IPS-11a (cell line): ENCODE measurements around the gene PLB1.
"Not testable (repeated sequence)": the region's sequence is repeated elsewhere in the genome, so short reads cannot be mapped to it uniquely, and the experiment has no call there.

ENCODE experiments used
- H3K4me3 ChIP-seq: one replicate; pipeline ENCODE4 v1.5.1; 2013; ENCODE audit warnings: low read depth, low read length, control low read depth

The PLB1 gene

DNA sequence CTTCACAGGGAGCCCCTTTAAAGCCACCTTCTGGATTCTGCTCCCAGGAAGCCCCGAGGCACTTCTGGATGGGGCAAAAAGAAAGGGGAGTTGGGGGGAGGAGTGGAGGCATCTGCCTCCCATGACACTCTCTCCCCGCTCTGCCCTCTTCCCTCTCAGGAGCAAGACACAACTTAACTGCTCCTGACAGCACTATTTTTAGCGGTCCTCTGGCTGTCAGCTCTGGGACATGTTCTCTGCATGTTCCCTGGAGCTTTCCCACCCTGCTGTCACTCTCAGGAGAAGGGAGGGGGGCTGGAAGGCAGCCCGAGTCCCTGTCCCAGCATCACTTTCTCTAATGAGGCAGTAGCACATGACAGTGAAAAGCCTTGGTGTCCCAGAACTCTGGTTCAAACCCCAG, 32.3 kb downstream of the PLB1 start:
- H3K4me3 ChIP-seq: no peak overlapping the region

DNA sequence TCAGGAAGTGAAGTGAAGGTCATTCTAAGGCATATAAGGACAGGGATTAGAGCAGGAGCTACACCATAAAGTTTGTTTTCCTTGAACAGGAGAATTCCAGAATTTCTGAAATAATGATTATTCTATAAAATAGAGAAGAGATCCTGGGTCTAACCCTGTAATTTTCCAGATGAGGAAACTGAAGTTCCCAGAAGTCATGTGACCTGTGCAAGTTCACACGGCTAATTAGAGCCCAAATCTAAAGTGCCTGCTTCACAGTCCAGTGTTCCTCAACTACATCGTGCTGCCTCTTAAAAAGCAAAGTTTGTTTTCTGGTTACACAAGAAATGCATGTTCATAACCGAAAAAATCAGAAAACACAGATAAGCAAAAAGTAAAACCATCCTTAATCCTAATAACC, 34.9 kb downstream of the PLB1 start:
- no peak overlapping the region for H3K4me3 ChIP-seq

DNA sequence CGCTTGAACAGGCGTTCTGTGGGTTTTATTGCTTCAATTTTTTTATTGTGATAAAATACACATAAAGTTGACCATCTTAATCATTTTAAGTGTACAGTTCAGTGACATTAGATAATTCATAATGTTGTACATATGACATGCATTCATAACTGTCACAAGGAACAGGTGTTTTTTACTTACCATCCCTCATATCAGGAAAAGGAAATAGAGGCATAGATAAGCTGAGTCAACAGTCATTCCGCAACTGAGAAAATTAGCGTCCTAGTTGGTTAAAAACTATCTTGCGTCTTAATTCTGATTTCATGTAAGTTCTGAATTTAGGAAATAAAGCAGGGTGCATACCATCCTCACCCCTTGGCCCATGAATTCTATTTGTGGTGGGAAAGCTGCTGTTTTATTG, 36.5 kb downstream of the PLB1 start:
- H3K4me3 ChIP-seq: no peak overlapping the region

DNA sequence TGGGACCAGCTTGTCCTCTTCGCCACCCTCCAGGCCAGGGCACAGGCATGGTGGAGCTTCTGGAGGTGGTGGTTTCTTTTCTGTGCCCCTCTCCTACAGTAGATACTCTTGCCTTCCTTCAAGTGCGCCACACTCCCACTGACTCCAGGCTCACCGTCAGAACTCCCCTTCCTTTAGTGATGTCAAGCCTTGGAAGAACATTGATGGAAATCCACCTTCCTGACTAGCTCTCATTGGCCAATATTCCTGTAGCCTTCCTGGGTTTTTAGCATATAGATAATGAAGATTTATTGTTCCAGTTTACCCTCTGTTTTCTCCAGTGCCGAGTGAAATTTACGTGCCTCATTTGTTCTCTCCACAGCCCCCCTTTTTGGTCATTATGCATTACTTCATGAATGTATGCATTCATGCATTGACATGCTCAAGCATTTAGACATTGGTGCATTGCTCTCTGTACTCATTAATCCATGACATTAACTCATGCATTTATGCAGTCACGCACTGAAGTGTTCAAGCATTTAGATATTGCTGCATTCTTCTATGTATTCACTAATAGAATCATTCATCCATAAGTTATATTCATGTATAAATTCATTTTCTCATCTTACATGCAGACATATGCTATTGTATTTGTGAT, 37.3 kb downstream of the PLB1 start:
- no peak overlapping the region for H3K4me3 ChIP-seq

DNA sequence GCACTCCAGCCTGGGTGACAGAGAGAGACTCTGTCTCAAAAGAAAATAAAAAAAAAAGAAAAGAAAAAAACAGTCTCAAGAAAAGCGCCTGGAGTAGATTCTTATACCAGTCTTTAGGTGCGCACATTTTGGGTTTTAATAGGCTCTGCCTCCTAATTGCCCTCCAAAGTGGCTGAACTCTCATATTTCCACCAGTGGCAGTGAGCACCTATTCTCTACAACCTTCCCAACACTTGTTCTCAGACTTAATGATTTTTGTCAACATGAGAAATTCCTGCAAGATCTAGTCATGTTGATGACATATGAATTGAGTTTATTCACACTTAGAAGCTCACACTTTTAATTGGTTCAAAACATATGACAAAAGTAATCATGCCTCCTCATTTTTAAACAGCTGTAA, 39.0 kb downstream of the PLB1 start:
- H3K4me3 ChIP-seq: no peak overlapping the region

DNA sequence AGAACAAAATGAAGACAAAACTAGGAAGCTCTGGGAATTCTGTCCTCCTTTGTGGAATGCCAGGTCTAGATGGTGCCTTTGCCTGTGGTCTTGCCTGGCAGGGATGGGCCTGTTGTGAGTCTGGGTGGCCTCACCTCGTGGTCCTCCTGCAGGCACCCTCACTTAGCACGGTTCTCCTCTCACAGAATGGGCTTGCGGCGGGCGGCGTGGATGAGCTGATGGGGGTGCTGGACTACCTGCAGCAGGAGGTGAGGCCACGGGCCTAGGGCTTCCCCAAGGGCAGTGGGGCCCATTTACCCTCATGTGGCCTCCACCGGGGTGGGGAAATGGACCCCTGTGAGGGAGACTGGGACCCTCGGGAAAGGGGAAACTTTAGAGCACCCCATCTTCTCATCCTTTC, 42.3 kb downstream of the PLB1 start:
- no peak overlapping the region for H3K4me3 ChIP-seq

DNA sequence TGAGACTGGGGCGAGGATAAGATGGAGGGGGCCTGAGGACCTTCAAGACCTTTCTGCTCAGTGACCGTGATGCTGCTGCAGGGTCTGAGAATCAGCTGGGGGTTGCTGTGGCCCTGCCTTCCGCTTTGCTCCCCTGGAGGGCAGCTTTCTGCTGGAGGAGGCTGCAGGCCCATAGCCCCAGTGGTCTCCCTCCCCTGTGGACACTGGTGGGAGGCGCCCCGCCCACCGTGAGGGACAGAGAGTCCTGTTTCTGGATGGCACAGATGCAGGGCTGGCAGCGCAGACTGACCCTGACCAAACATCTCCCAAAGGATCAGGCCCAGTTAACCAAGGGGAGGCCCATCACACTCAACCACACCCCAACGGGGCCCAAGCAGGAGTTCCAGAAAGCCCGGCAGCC, 42.8 kb downstream of the PLB1 start:
- no peak overlapping the region for H3K4me3 ChIP-seq

DNA sequence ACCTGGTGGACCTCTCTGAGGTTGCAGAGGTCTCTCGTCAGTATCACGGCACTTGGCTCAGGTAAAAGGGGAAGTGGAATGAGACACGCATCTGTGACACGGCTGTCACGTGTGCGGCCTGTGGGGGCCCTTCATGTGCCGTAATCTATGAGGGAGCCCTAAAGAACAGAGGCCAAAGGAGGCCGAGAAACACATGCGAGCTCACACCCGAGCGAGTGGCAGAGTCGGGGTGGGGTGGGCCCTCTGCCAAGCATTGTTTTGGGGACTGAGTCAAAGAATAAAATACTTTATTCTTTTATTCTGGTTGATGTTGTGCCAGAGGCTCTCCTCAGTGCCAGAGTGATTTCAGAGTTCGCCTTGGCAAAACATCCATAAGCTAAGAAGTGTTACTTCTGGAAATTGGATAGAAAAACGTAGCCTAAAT, 43.3 kb downstream of the PLB1 start:
- no peak overlapping the region for H3K4me3 ChIP-seq

DNA sequence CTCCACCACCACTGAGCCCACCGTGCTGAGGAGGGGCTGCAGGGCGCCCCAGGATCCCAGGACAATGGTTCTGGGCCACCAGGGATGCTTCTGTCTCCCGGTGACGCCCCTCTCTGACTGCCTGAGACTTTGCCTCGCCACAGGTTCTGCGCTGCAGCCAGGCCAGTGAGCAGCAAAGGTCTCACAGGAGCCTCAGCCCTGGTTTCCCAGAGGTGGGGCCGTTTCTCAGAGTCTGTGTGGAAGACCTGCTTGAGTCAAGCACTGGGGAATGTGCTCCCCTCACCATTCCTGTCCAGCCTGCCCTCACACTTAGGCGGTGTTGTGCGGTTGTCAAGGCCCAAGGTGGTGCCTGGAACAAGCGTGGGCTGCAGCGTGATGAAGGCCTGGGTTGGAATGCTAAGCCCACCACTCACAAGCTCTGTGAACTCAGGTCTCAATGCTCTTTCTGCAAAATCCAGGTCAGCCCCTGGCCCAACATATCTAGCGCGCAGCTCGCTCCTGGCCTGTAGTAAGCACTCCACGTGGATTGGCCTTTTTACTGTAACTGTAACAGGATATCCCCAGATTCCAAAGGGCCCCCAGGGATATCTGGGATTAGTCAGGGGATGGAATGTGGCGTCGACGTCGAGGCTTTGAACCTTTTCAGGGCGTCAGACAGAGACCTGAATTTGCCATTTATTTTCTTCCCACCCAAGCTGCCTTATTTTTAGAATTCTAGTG, 47.6 kb downstream of the PLB1 start:
- H3K4me3 ChIP-seq: no peak overlapping the region

DNA sequence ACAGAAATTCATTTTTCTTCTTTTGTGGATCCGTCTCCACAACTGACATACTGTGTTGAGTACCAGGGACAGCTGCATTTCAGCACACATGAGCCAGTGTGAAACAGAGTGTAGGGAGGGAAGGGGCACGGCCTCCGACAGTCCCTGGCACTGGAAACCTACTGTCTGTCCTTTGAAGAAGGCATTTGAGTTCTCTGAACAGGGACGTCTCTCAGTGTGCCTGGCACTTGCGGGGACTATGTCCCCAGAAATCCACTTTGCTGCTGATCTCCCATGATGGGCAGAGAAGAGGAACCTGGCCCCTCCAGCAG, 48.1 kb downstream of the PLB1 start:
- no peak overlapping the region for H3K4me3 ChIP-seq

DNA sequence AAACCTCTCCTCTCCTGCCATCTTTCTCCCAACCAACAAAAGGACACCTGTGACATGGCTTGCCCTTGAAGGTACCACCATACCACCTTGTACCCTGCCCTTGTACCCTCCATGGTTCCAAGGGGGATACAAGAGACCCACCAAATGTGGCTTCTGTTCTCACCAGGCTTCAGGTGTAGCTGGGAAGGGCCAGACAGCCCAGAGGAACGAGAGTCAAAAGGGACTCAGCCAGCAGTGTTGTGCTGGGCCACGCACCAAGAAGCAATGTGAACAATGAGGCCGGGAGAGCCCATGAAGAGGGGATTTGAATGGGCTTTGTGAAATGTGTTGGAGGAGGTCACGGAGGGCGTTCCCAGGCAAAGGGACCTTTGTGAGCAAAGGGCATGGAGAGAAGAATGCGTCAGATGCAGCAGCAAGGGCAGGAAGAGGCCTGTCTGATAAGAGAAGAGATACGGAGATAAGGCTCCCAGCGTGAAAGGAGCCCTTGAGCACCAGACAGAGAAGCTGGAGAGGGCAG, 48.6 kb downstream of the PLB1 start:
- H3K4me3 ChIP-seq: no peak overlapping the region

DNA sequence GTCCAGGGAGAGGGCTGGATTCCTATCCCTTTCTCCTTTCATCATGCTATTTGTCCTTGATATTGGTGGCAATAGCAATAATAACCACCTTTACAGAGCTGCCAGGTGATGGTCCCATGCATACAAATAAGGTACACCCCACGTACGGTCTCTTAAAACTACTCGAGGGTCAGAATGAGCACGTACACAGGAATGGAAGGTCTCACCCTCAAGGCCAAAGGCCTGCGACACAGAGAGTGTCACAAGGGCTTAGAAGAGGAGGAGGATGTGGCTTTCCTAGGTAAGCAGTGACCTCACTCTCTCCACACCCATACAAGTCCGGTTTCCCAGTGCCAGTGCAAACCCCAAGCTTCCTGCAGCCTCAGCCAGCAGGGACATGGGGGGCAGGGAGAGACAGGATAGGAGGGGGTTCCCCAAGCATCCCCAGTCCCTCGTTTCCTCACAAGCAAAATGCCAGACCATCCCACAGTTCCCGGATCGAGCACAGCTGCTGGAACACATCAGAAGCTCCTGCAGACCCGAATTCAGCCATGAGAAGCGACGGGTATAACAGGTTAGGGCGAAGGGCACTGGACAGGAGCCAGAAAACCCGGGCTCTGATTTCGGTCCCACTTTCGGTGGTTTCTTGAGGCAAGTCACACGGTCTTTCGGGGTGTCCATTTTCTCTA, 49.2 kb downstream of the PLB1 start:
- no peak overlapping the region for H3K4me3 ChIP-seq

DNA sequence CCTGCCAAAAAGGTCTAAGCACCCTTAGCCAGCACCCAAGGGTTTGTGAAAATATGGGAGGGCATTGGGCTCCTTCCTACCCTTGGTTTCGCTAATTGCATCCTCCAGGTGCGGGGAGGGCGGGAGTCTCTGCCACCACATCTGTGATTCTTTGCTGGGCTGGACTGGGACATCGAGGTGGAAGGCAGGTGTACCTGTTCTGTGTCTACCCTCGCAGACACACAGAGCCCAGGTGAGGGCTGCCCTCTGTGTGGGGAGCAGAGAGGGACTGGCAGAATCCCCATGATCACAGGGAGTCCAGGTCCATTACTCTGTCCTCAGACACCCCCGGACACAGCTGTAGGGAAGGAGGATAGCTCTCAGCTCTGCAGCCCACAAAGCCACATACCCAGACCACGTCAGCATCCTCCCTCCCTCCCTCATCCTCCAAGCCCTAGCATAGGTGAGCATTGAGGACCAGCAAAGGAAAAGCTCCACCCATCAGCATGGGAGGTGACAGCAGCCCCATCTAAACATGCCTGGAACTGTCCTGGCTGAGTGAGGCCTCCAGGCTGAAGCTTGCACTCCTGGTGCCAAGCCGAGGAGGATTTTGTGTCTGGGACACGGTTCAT, 49.8 kb downstream of the PLB1 start:
- H3K4me3 ChIP-seq: no peak overlapping the region

DNA sequence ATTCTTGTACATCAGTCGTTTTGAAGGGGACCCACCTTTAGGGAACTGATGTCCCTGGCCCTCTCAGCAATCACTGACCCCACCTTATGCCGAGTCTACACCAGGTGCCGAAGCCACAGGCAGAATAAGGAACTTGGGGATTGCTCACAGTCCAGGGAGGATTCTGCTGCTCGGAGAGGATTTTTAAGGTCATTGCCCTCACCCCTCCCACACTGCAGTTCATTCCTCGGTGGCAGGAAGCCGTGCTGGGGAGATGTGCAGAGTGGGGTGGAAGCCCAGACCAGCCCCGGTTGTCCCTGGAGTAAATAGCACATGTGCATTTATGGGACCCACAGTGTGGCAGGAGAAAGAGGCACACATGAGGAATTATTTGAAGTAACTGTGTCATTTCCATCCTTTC, 50.4 kb downstream of the PLB1 start:
- H3K4me3 ChIP-seq: no peak overlapping the region

DNA sequence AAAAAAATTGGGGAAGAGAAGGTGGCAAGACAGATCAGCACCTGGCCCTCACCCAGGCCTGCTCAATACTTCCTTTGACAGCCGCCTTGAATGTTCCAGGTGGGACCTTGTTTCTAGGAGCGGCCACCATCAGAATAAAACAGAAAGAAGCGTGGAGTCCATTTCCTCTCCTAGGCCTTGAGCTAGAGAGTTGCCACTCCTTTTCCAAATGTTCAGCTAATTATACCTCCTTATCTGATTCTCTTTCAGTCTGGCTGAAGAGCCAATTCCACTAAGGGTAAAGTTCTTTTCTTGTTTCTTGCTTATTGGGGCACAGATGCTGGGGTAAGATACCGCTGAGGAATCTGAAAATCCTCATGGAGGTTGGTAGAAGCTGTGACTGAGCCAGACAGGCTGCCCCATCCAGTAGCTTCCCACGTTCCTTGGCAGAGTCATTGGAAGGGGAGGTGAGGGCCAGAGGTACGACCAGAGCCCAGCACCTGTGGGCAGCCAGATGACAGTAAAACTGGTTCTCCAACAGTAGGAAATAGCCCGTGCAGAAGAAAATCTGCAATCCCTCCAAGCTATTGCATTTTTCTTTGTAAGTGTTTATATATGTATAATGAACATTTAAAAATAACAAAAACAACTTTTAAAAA, 51.5 kb downstream of the PLB1 start:
- no peak overlapping the region for H3K4me3 ChIP-seq

DNA sequence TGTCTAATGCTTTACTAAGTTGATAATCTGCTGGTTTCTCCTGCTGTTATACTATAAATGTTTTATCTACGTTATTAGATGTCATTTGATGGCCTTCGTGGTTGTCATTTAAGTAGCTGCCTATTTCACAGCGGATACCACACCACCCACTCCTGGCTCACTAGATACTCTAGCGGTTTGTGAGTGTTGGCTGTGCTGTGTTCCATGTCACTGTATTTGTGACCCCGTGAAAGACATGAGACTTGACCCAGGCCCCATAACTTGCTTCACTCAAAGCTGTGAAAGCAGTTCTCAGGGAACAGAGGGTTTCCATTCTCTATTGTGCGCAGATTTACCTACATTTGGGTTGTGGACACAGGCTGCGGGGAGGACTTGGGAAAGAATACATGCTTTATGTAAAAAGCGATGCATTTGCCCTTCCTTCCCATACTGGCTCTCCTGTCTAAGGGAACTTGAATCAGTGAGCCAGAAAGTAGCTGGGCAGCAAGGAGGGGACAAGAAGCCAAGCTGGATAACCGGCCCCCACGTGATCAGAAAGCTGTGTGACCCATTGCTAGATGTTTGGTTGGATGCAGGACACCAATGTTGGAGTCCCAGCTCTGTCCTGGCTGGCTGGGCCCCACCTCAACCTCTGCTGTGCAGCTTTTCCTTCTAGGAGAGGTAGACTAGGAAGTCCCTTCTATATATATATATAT, 52.2 kb downstream of the PLB1 start:
- no peak overlapping the region for H3K4me3 ChIP-seq

DNA sequence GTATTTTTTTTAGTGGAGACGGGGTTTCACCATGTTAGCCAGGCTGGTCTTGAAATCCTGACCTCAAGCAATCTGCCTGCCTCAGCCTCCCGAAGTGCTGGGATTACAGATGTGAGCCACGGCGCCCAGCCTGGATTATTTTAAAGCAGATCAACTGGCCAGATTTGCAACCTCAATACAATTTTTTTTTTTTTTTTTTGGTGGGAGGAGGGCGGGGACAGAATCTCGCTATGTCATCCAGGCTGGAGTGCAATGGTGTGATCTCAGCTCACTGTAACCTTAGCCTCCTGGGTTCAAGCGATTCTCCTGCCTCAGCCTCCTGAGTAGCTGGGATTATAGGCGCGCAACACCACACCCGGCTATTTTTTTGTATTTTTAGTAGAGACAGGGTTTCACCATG, 54.5 kb downstream of the PLB1 start:
- not testable (repeated sequence) for H3K4me3 ChIP-seq

DNA sequence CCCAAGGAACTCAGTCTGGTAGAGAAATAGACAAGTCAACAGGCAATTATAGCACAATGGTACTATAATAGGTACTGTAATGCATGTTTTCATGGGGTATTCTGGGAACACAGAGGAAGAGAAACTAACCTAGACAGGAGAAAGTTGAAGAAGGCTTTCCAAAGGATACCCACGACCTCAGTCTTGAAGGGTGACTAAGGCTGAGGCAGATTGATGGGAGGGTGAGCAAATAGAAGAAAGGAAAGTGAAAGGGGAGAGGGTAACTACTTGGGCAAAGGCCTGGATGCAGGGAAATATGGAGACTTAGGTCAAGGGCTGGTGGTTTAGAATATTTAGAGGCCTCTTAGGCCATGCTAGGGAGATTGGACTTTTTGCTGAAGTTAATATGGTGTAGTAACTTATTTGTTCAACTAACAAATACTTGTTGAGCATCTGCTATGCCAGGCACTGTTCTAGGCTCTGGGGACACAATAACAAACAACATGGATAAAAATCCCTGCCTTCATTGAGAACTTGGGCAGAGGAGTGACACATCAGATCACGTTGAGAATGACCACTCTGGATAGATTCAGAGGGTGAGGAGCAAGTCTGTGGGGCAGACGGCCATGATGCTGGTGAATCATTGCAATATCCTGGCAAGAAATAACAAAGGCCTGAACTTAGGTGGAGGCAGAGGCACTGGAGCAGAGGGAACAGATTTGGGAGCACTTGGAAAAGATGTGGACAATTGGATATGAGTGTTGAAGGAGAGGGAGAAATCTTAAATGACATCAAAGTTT, 56.4 kb downstream of the PLB1 start:
- no peak overlapping the region for H3K4me3 ChIP-seq

DNA sequence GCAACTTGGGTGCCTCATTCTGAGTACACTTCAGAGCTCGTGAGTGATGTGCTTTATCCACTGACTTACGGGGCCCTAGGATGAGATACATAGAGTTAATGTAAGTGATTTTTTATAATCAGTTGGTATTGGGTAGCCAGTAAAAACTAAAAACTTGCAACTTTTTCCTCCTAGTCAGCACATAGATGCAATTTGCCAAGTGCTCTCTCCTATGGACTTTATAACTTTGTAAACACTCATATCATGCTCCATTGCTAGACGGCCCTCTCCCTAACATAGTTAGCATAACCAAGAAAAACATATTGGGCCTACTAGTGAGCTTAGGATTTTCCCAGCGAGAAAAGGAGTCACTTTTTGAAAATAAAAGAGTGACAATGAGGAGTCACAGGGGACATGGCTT, 60.4 kb downstream of the PLB1 start:
- no peak overlapping the region for H3K4me3 ChIP-seq
